Naive B cell (primary cell): ENCODE results near the gene SCMH1. TPM values are rescaled to one million over a fixed set of nuclear protein-coding genes. Genes with fewer than 3 reads are reported as not detected.

Source experiments
- ATAC-seq, 2 donors: fragments of 150-1000 bp; cut with Tn5 transposase; 2 replicates each; pipeline ENCODE4 v1.10.0; 2021; ENCODE audit warnings: low read depth in 2 of 2, mild to moderate bottlenecking in 2 of 2, moderate library complexity in 2 of 2
- DNase-seq: peaks from one replicate; pipeline ENCODE4 v3.0.0; 2022
- H3K27ac Mint-ChIP-seq, 6 donors: one replicate each; pipeline ENCODE4 v1.8.0; 2020 to 2022; ENCODE audit warnings: mild to moderate bottlenecking in 6 of 6, mixed read lengths in 6 of 6, moderate library complexity in 5 of 6, inconsistent platforms in 2 of 6
- H3K27me3 Mint-ChIP-seq, 3 donors: one replicate each; pipeline ENCODE4 v1.8.0; 2021 to 2022; ENCODE audit warnings: mixed read lengths in 3 of 3, mild to moderate bottlenecking in 1 of 3
- H3K36me3 Mint-ChIP-seq, 2 donors: one replicate each; pipeline ENCODE4 v1.8.0; 2020 to 2022; ENCODE audit warnings: mixed read lengths in 2 of 2, inconsistent platforms in 1 of 2, mild to moderate bottlenecking in 1 of 2
- H3K4me1 Mint-ChIP-seq, 3 donors: one replicate each; pipeline ENCODE4 v1.8.0; 2020 to 2022; ENCODE audit warnings: mixed read lengths in 3 of 3, inconsistent platforms in 1 of 3, mild to moderate bottlenecking in 1 of 3, moderate library complexity in 1 of 3
- H3K4me3 Mint-ChIP-seq, 8 donors: one replicate each; pipeline ENCODE4 v1.8.0; 2020 to 2022; ENCODE audit warnings: mild to moderate bottlenecking in 8 of 8, mixed read lengths in 8 of 8, moderate library complexity in 8 of 8, inconsistent platforms in 2 of 8
- H3K9me3 Mint-ChIP-seq, 7 donors: one replicate each; pipeline ENCODE4 v1.8.0; 2020 to 2022; ENCODE audit warnings: mixed read lengths in 7 of 7, mild to moderate bottlenecking in 5 of 7, inconsistent platforms in 2 of 7, moderate library complexity in 1 of 7
- polyA plus RNA-seq, 6 donors: library from polyadenylated mRNA; unstranded; fragments of 300-500 nt; fragmentation: Illumina TruSeq; gene quantifications; one replicate each; pipeline ENCODE4 v1.2.3, GENCODE V29; 2021; ENCODE audit warnings: low read depth in 6 of 6

SCMH1 gene
- polyA plus RNA-seq, 6 donors from 2014 or later, result 2.1 to 16.9 (median 6.2) TPM

GRCh38 chr1:40998668-40999067 is 243.4 kb downstream of the SCMH1 start:
- DNase-seq, result no peak
- Mint-ChIP-seq H3K9me3 (peaks cover 0 to 1% (median 0%) of the 10 kb centered on the region in 7 donors), H3K4me1 (peaks cover 8 to 10% (median 9%) of the 10 kb centered on the region in 3 donors), H3K36me3 (peaks cover 22 to 30% of the 10 kb centered on the region in 2 donors), H3K27ac (no peak overlapping the region), H3K4me3 (peak overlapping the region in 1 of 8 donors; percentile 22), H3K27me3 (no peaks in the 10 kb centered on the region)
- no peak for ATAC-seq

GRCh38 chr1:40997096-40997495 is 245.0 kb downstream of the SCMH1 start:
- Mint-ChIP-seq H3K9me3 (no peaks in the 10 kb centered on the region), H3K4me1 (no peaks in the 10 kb centered on the region), H3K27me3 (no peaks in the 10 kb centered on the region), H3K27ac (peak overlapping the region in 1 of 6 donors; percentile 59), H3K36me3 (peaks cover 26 to 33% of the 10 kb centered on the region in 2 donors), H3K4me3 (peak overlapping the region in 1 of 8 donors; percentile 52)
- DNase-seq (no peak), ATAC-seq (no peak)

- Mint-ChIP-seq H3K4me3 (no peak overlapping the region), H3K27me3 (no peaks in the 10 kb centered on the region), H3K9me3 (no peaks in the 10 kb centered on the region), H3K4me1 (peaks cover 0 to 7% (median 1%) of the 10 kb centered on the region in 3 donors), H3K27ac (no peak overlapping the region), H3K36me3 (peaks cover 47 to 64% of the 10 kb centered on the region in 2 donors)
- no peak for DNase-seq
- no peak for ATAC-seq
Measured at GRCh38 chr1:40989066-40989465, 253.0 kb downstream of the SCMH1 start.

GRCh38 chr1:40988280-40988679 is 253.8 kb downstream of the SCMH1 start:
- no peak overlapping the region for H3K4me3 Mint-ChIP-seq
- peaks cover 0 to 7% (median 1%) of the 10 kb centered on the region in 3 donors for H3K4me1 Mint-ChIP-seq
- H3K27ac Mint-ChIP-seq, result no peak overlapping the region
- no peak for DNase-seq
- H3K36me3 Mint-ChIP-seq, result peaks cover 47 to 67% of the 10 kb centered on the region in 2 donors
- H3K27me3 Mint-ChIP-seq, result no peaks in the 10 kb centered on the region
- no peaks in the 10 kb centered on the region for H3K9me3 Mint-ChIP-seq
- ATAC-seq, result no peak

DNA sequence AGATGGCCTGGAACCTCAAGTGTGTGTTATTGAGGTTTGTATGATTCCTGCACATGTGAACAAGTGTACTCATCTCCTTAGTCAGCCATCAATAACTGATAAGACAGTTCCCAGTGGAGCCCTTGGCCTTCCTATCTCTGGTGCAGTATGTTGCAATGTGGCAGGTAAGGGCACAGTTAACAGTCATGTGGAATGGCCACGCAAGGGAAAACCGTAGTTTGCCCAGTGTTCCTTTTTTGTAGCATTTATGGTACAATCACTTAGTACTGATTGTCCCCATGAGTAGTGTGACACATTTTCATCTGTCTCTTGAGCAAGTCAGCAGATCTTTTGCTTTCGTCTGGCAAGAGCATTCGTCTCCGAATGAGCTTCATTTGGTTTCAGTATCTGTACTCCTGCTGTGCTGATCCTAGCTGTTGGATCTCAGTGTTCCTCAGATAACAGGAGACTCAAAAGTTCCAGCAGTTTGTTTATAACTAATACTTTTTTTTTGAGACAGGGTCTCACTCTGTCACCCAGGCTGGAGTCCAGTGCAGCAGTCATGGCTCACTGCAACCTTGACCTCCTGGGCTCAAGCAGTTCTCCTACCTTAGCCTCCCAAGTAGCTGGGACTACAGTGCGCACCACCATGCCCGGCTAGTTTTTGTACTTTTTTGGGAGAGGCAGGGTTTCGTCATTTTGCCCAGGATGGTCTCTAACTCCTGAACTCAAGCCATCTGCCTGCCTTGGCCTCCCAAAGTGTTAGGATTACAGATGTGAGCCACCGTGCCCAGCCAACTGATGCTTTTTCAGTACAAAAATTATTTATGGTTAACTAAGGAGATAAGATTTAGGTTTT is 254.4 kb downstream of the SCMH1 start:
- ATAC-seq, result no peak
- Mint-ChIP-seq H3K36me3 (peaks cover 47 to 67% of the 10 kb centered on the region in 2 donors), H3K4me1 (peaks cover 0 to 7% (median 1%) of the 10 kb centered on the region in 3 donors), H3K4me3 (no peak overlapping the region), H3K9me3 (no peaks in the 10 kb centered on the region), H3K27me3 (no peaks in the 10 kb centered on the region), H3K27ac (no peak overlapping the region)
- no peak for DNase-seq

GRCh38 chr1:40986956-40987355 is 255.2 kb downstream of the SCMH1 start:
- H3K36me3 Mint-ChIP-seq, result peaks cover 42 to 62% of the 10 kb centered on the region in 2 donors
- no peak overlapping the region for H3K27ac Mint-ChIP-seq
- H3K4me1 Mint-ChIP-seq, result peaks cover 4 to 10% (median 7%) of the 10 kb centered on the region in 3 donors
- no peak overlapping the region for H3K4me3 Mint-ChIP-seq
- DNase-seq (no peak), ATAC-seq (no peak)
- H3K27me3 Mint-ChIP-seq, result no peaks in the 10 kb centered on the region
- H3K9me3 Mint-ChIP-seq, result no peaks in the 10 kb centered on the region

- DNase-seq, result no peak
- no peaks in the 10 kb centered on the region for H3K27me3 Mint-ChIP-seq
- peaks cover 38 to 56% of the 10 kb centered on the region in 2 donors for H3K36me3 Mint-ChIP-seq
- H3K9me3 Mint-ChIP-seq, result no peaks in the 10 kb centered on the region
- no peak for ATAC-seq
- H3K4me3 Mint-ChIP-seq, result no peak overlapping the region
- H3K4me1 Mint-ChIP-seq, result peaks cover 7 to 11% (median 10%) of the 10 kb centered on the region in 3 donors
- no peak overlapping the region for H3K27ac Mint-ChIP-seq
Measured at GRCh38 chr1:40986328-40986783, 255.8 kb downstream of the SCMH1 start.

GRCh38 chr1:40985875-40986274 is 256.2 kb downstream of the SCMH1 start:
- peaks cover 11 to 16% (median 15%) of the 10 kb centered on the region in 3 donors for H3K4me1 Mint-ChIP-seq
- no peak overlapping the region for H3K4me3 Mint-ChIP-seq
- H3K36me3 Mint-ChIP-seq, result peaks cover 36 to 54% of the 10 kb centered on the region in 2 donors
- DNase-seq (no peak), ATAC-seq (no peak)
- H3K27ac Mint-ChIP-seq, result no peak overlapping the region
- no peaks in the 10 kb centered on the region for H3K9me3 Mint-ChIP-seq
- no peaks in the 10 kb centered on the region for H3K27me3 Mint-ChIP-seq

- DNase-seq (no peak), ATAC-seq (no peak)
- Mint-ChIP-seq H3K27me3 (no peaks in the 10 kb centered on the region), H3K36me3 (peaks cover 29 to 46% of the 10 kb centered on the region in 2 donors), H3K27ac (no peak overlapping the region), H3K4me3 (no peak overlapping the region), H3K9me3 (no peaks in the 10 kb centered on the region), H3K4me1 (peaks cover 18 to 23% (median 21%) of the 10 kb centered on the region in 3 donors)
Measured at GRCh38 chr1:40985161-40985560, 256.9 kb downstream of the SCMH1 start.

DNA sequence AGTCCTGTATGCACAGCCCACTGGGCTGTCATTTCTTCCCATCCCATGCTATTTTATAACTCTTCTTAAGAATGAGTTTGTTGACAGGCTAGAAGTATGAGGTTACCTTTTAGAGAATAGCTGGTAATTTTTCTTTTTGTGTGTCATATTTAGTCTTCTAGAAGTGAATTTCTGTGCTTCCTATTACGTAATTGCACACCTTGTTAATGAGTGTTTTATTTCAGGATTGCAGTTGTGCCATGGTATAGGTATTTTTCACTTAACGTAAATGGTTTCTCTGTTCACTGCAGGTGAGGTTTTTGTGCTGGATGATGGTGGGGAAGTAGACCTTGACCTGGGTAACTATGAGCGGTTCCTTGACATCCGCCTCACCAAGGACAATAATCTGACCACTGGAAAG is 257.6 kb downstream of the SCMH1 start:
- Mint-ChIP-seq H3K27me3 (no peaks in the 10 kb centered on the region), H3K4me1 (peaks cover 19 to 23% (median 21%) of the 10 kb centered on the region in 3 donors), H3K27ac (peak overlapping the region in 1 of 6 donors; percentile 21), H3K9me3 (no peaks in the 10 kb centered on the region), H3K4me3 (no peak overlapping the region), H3K36me3 (peaks cover 24 to 40% of the 10 kb centered on the region in 2 donors)
- no peak for ATAC-seq
- DNase-seq, result no peak

DNA sequence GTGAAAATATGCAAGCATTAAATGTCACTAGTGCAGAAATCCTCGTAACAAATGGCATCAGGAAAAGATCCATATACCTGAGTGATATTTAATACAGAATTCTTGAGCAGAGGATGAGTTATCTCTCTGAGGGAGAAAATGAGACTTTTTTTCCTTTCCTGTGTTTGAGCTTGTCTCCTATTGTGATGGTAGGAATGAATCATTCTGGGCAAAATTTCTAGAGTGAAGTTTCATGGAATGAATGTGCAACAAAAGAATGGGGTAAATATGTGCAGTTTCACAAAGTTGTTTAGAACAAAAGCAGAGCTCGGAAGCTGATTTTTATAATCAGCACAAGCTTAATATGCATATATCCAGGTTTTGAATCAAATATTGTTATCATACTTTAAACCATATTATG is 258.0 kb downstream of the SCMH1 start:
- Mint-ChIP-seq H3K27ac (no peak overlapping the region), H3K36me3 (peaks cover 19 to 35% of the 10 kb centered on the region in 2 donors), H3K4me3 (peak overlapping the region in 1 of 8 donors; percentile 32), H3K27me3 (no peaks in the 10 kb centered on the region), H3K9me3 (no peaks in the 10 kb centered on the region), H3K4me1 (peaks cover 19 to 23% (median 21%) of the 10 kb centered on the region in 3 donors)
- no peak for DNase-seq
- no peak for ATAC-seq

GRCh38 chr1:40983286-40983685 is 258.8 kb downstream of the SCMH1 start:
- Mint-ChIP-seq H3K9me3 (no peaks in the 10 kb centered on the region), H3K27me3 (no peaks in the 10 kb centered on the region), H3K4me1 (peaks cover 23 to 26% (median 24%) of the 10 kb centered on the region in 3 donors), H3K27ac (no peak overlapping the region), H3K36me3 (peaks cover 12 to 28% of the 10 kb centered on the region in 2 donors), H3K4me3 (no peak overlapping the region)
- ATAC-seq, result no peak
- no peak for DNase-seq

GRCh38 chr1:40982721-40983120 is 259.4 kb downstream of the SCMH1 start:
- H3K4me1 Mint-ChIP-seq, result peaks cover 23 to 26% (median 24%) of the 10 kb centered on the region in 3 donors
- H3K27ac Mint-ChIP-seq, result no peak overlapping the region
- H3K4me3 Mint-ChIP-seq, result peak overlapping the region in 1 of 8 donors; percentile 60
- no peaks in the 10 kb centered on the region for H3K9me3 Mint-ChIP-seq
- no peaks in the 10 kb centered on the region for H3K27me3 Mint-ChIP-seq
- peaks cover 10 to 26% of the 10 kb centered on the region in 2 donors for H3K36me3 Mint-ChIP-seq
- ATAC-seq (no peak), DNase-seq (no peak)
